CD4-positive, alpha-beta T cell treated with Interleukin-10 for 1 hour (primary cell): ENCODE data around the gene EPX.

Experiments
- DNase-seq: peaks from one replicate; pipeline ENCODE4 v3.0.0-alpha.2; 2020

Gene EPX

GRCh38 chr17:58186591-58186990 lies 5.9 kb upstream of the EPX start:
- no peak for DNase-seq

DNA sequence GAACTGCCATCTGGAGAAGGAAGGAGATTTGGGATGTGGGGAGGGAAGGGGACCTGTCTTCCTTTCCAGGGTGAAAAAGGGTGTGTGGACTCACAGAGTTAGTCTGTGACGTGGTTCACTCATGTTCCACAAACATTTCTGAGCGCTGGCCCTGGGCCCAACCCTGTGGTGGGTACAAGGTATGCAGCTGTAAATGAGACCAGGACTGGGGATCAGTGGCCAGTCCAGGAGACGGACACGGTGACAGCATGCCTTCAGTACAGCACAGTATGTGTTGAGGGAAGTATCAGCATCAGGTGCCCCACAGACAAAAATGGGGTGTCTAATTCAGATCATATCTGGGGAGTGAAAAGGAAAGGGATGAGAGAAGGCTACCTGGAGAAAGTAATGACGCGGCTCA lies 5.5 kb upstream of the EPX start:
- DNase-seq: no peak

DNA sequence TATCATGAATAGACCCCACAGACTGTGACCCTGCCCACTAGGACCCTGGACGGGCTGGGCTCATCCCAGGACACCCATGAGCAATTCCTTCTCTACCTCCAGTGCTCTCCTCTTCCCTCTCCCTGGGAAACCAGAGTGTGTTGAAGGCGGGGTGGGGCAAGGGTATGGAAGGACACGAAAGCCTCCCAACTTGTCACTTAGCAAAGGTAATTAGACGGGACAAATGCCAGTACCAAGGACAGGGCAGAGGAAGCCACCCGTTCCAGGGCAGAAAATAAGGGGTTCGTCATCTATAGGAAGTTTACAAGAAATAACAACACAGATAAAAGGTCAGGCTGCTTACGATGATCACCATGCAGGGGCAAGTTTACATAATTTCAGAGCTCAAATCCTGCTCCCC lies 4.9 kb upstream of the EPX start:
- no peak for DNase-seq

GRCh38 chr17:58189436-58190146 lies 2.9 kb upstream of the EPX start:
- DNase-seq: no peak

- DNase-seq: no peak
Observed at GRCh38 chr17:58191241-58191896, 1.2 kb upstream of the EPX start.

DNA sequence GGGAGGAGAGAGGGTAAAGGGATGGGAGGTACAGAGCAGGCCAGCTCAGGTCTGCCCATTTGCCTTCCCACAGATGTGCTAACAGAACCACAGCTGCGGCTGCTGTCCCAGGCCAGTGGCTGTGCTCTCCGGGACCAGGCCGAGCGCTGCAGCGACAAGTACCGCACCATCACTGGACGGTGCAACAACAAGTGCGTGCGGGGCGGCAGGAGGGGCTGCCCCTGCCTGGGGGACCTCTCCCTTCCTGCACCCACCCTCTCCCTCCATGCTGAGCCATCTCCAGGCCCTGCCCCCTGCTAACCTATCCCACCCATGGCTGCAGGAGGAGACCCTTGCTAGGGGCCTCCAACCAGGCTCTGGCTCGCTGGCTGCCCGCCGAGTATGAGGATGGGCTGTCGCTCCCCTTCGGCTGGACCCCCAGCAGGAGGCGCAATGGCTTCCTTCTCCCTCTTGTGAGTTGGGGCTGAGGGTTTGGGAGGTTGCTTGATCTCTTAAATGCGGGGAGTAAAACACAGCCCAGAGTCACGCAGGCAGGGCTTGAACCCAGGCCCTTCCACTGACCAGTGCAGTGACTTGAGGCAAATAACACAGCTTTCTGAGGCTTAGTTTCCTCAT lies 1.2 kb downstream of the EPX start:
- DNase-seq: no peak

GRCh38 chr17:58195518-58196123 lies 3.1 kb downstream of the EPX start:
- no peak for DNase-seq

DNA sequence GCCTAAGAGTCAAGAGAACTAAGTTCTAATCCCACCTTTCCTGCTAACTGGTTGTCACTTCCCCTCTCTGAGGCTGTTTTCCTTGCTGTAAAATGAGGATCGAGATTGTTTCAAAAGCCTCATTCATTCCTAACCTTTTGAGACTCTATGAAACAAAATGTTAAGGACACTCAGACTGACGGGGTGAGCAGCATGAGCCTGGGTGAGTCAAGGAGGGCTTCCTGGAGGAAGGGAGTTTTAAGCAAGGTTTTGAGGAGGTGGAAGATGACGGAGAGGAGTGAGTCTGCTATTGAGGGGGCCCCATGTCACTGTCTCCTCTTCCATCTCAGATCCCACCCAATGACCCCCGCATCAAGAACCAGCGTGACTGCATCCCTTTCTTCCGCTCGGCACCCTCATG lies 4.1 kb downstream of the EPX start:
- DNase-seq: no peak

- DNase-seq: peak; percentile 54
Observed at GRCh38 chr17:58200024-58200633, 7.6 kb downstream of the EPX start.

- no peak for DNase-seq
Observed at GRCh38 chr17:58202859-58203258, 10.3 kb downstream of the EPX start.

- DNase-seq: no peak
Observed at GRCh38 chr17:58204796-58205195, 12.3 kb downstream of the EPX start.

GRCh38 chr17:58205936-58206335 lies 13.4 kb downstream of the EPX start:
- no peak for DNase-seq

DNA sequence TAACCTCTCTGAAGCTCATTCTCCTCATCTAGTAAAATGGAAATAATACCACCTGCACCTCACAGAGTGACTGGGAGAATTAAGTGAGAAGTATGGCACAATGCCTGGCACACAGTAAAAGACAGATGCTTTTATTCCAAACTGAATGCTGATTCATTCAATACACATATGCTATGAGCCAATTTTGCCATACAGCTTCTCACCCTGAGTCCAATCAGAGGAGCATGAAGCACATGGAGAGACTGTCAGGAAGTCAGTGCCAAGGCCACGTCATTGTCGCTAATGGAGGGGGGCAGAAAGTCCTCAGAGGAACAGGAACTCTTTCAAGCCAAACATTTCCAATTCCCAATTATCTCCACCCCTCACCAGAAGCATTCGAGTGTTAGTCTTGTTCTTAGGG lies 14.9 kb downstream of the EPX start:
- no peak for DNase-seq

GRCh38 chr17:58208344-58208743 lies 15.8 kb downstream of the EPX start:
- no peak for DNase-seq

DNA sequence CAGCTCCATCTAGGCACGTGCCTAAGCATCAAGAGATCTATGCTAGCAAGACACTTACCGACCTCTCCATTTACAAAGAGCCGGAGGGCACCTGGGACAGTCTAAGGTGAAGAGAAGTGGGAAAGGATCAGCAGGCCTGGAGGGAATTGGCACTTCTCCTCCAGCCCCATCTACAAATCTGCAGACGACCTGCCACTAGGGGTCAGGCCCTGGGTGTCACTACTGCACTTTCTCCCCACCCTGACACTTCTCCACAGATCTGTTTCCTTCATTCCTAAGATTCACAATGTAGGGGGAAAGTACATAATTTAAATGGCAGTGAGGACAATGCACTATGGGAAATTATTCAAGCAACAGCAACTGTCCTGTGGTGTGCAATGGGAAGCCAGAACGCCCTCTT lies 18.4 kb downstream of the EPX start:
- no peak for DNase-seq

DNA sequence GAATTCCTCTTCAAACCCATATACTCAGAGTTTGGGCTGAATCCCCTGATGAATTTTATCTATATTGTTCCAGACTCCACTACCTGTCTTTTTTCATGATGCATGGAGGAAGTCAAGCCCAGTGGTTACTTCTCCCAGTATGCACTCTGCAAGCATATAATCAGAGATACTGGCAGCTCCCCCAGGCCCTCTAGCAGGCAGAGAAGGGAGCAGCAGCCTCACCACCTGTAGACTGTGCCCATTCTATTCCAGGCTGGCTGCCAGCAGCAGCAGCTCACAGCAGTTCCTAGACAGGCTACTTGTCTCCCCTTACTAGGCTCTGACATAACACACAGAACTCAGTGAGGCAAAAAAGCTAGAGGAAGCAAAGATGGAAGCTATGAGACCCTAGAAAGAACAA lies 23.2 kb downstream of the EPX start:
- DNase-seq: no peak

GRCh38 chr17:58217766-58218165 lies 25.2 kb downstream of the EPX start:
- no peak for DNase-seq

GRCh38 chr17:58219007-58219788 lies 26.7 kb downstream of the EPX start, which contains the start of gene MKS1:
Gene MKS1 (minus strand): TSS chr17:58219255. CDS start chr17:58219230, 25 bp downstream.
- peak; percentile 96 for DNase-seq

- no peak for DNase-seq
Observed at GRCh38 chr17:58219789-58220183, 27.3 kb downstream of the EPX start.

DNA sequence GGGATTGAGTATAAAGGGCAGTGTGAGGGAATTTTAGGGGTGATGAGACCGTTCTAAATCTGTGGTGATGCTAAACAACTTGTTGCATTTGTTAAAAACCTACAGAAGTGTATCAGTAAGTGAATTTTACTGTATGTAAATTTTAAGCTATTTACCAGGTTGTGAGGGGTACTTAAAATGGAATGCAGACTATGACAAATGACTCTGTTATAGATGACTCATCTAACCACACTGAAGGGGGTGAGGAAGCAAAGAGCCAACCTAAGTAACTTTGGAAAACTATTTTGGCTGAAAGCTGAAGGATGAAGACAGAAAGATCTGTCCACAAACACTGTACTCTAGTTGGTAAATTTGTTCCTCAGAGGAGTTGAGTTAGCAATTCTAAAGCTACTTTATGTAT lies 31.8 kb downstream of the EPX start:
- DNase-seq: no peak

GRCh38 chr17:58227733-58228132 lies 35.2 kb downstream of the EPX start:
- DNase-seq: no peak

- no peak for DNase-seq
Observed at GRCh38 chr17:58228679-58229078, 36.2 kb downstream of the EPX start.

DNA sequence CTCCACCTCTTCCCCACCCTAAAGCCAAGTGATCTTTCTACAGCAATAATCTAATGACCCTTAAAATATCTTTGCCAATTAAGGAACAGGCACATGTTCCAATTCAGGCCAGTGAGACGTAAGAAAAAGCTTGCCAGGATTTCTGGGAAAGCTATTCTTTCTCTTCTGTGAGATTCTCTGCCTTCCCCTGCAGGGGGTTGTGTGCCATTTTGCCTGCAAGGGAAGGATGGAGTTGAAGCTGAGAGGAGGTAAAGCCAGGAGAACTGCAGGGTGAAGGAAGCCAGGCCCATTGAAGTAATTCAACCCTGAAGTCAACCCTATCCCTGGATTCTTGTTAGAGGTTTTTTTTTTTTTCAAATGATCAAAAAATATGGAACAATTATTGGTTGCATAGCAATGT lies 36.9 kb downstream of the EPX start:
- no peak for DNase-seq
